ENCODE measurements around the gene CASP10.

GRCh38 chr2:201144101-201145051 is 38.6 kb upstream of the CASP10 start:
- no peak for TF ChIP-seq CTCF (IDR thresholded peaks at IDR 0.05)
- no peak for TF ChIP-seq POLR2A (IDR thresholded peaks at IDR 0.05)
